HepG2 (cell line): ENCODE data around the gene TNFRSF1B. TPM values are rescaled to one million over a fixed set of nuclear protein-coding genes. Genes with fewer than 3 reads are reported as not detected.

ENCODE experiments used
- ATAC-seq: fragments of 200-7000 bp; cut with Tn5 transposase; 3 replicates; pipeline ENCODE4 v1.9.1; 2020; ENCODE audit warnings: mild to moderate bottlenecking, moderate library complexity
- BruUV-seq: library from RNA; stranded (reverse); fragments of 400-500 nt; replicated peaks from 2 replicates; lab custom pipeline; 2021; lab: Mats Ljungman, UMichigan
- CTCF ChIA-PET: fragments of 300-600 bp; formaldehyde crosslinking; extraction: SDS; loops from one replicate; lab custom pipeline; 2021; ENCODE audit warnings: low total read pairs, inconsistent platforms, low intra/inter-chr PET ratio; lab: Yijun Ruan, JAX
- POLR2A ChIA-PET: fragments of 350-600 bp; sonication (Branson Sonifier 250); formaldehyde crosslinking; loops from one replicate; lab custom pipeline; 2020; ENCODE audit warnings: antibody characterized with exemption, inconsistent platforms; lab: Yijun Ruan, JAX
- DNase-seq: peaks from one replicate; pipeline ENCODE4 v3.0.0-alpha.2; 2015; ENCODE audit warnings: low spot score
- FAIRE-seq: peaks from 3 replicates; lab custom pipeline; 2011; peaks lifted over from hg19 to GRCh38; lab: Jason Lieb, UNC
- H2AFZ ChIP-seq: one replicate; pipeline ENCODE4 v1.6.1; 2011; ENCODE audit warnings: low read length, inconsistent platforms
- H3K27ac ChIP-seq: fragments of 300-600 bp; 3 replicates; pipeline ENCODE4 v1.8.0; 2011; ENCODE audit warnings: mixed run types, mild to moderate bottlenecking, mixed read lengths, low read length, inconsistent platforms; ENCODE audit not compliant: insufficient read depth; ENCODE audit errors: extremely low read length
- H3K27me3 ChIP-seq, 2 experiments: fragments of 200-600 bp in 1 of 2; 2 replicates in 1 of 2; 3 replicates in 1 of 2; pipeline versions ENCODE4 v1.6.0 to v1.8.0; 2011; ENCODE audit warnings: low read length in 2 of 2, mild to moderate bottlenecking in 2 of 2, moderate library complexity in 2 of 2, inconsistent platforms in 1 of 2; ENCODE audit not compliant: insufficient read depth in 2 of 2, control insufficient read depth in 1 of 2
- H3K36me3 ChIP-seq, 2 experiments: fragments of 200-600 bp in 1 of 2; replicated peaks in 1 of 2; 2 replicates in 1 of 2; 3 replicates in 1 of 2; pipeline versions ENCODE4 v1.5.1 to v1.8.0; 2011; ENCODE audit warnings: low read length in 2 of 2, inconsistent platforms in 1 of 2; ENCODE audit not compliant: insufficient read depth in 2 of 2, control insufficient read depth in 1 of 2
- H3K4me1 ChIP-seq: 2 replicates; pipeline ENCODE4 v1.5.1; 2012; ENCODE audit warnings: low read length, inconsistent platforms; ENCODE audit not compliant: insufficient read depth
- H3K4me2 ChIP-seq: 2 replicates; pipeline ENCODE4 v1.6.0; 2011; ENCODE audit warnings: low read depth, low read length, inconsistent platforms
- H3K4me3 ChIP-seq, 3 experiments: fragments of 200-600 bp in 1 of 3; sonication (generic), shearing (Covaris generic) in 1 of 3; replicated peaks in 1 of 3; 2 replicates each; pipeline ENCODE4 v1.5.1; 2011 to 2016; ENCODE audit warnings: low read length in 3 of 3, inconsistent platforms in 2 of 3, low read depth in 2 of 3, mild to moderate bottlenecking in 2 of 3, control low read depth in 1 of 3, mixed read lengths in 1 of 3; ENCODE audit not compliant: insufficient read depth in 1 of 3
- H3K79me2 ChIP-seq: one replicate; pipeline ENCODE4 v1.6.1; 2011; ENCODE audit warnings: low read length, inconsistent platforms; ENCODE audit not compliant: insufficient read depth
- H3K9ac ChIP-seq: 2 replicates; pipeline ENCODE4 v1.6.0; 2011; ENCODE audit warnings: mild to moderate bottlenecking, low read depth, low read length, inconsistent platforms; ENCODE audit not compliant: insufficient read depth
- H3K9me3 ChIP-seq: 2 replicates; pipeline ENCODE4 v1.5.1; 2012; ENCODE audit warnings: mild to moderate bottlenecking, low read length
- H4K20me1 ChIP-seq: 2 replicates; pipeline ENCODE4 v1.6.0; 2011; ENCODE audit warnings: inconsistent platforms, mild to moderate bottlenecking, low read length, moderate library complexity; ENCODE audit not compliant: insufficient read depth
- ATF7-NPFF ChIP-seq: sonication (generic); formaldehyde crosslinking; IDR thresholded peaks from 2 replicates; pipeline ENCODE4 v1.8.1; 2023; ENCODE audit warnings: mild to moderate bottlenecking, low read depth, missing genetic modification reagents, moderate library complexity
- CREB1 ChIP-seq, 2 experiments: fragments of 450-650 bp in 1 of 2; IDR thresholded peaks; 2 replicates each; pipeline ENCODE4 v1.6.1; 2016 to 2017; ENCODE audit warnings: control low read depth in 1 of 2, mild to moderate bottlenecking in 1 of 2, missing compliant biosample characterization in 1 of 2, missing genetic modification characterization in 1 of 2
- ETV5 ChIP-seq: IDR thresholded peaks from 2 replicates; pipeline ENCODE4 v1.6.1; 2018; ENCODE audit warnings: missing biosample characterization, missing genetic modification reagents, inconsistent platforms, borderline replicate concordance
- HNRNPK ChIP-seq: fragments of 200-400 bp; formaldehyde crosslinking; IDR thresholded peaks from 2 replicates; pipeline ENCODE4 v1.6.1; 2018; ENCODE audit warnings: low read length, low read depth, moderate library complexity, mild to moderate bottlenecking; ENCODE audit not compliant: poor library complexity, severe bottlenecking
- SMARCC2 ChIP-seq: fragments of 450-650 bp; IDR thresholded peaks from 2 replicates; pipeline ENCODE4 v1.6.1; 2017; ENCODE audit warnings: antibody characterized with exemption, mild to moderate bottlenecking
- ZNF331 ChIP-seq: sonication (generic); formaldehyde crosslinking; IDR thresholded peaks from 2 replicates; pipeline ENCODE4 v1.4.0; 2020; ENCODE audit warnings: missing genetic modification reagents
- WGBS: methylation state at CpG from one replicate; pipeline ENCODE4 v1.1.6; 2017; ENCODE audit warnings: low lambda C conversion rate; 5-methylcytosine and 5-hydroxymethylcytosine counted together
- in situ Hi-C: cut with HindIII; loops from 2 replicates; pipeline ENCODE4 v1.10.0; 2017; ENCODE audit warnings: low pct_unique_long_range_greater_than_20kb; ENCODE audit not compliant: extremely low pct_ligation_motif_present
- intact Hi-C: fragments of 100-400 bp; cut with micrococcal nuclease; formaldehyde crosslinking; loops from one replicate; pipeline ENCODE4 v1.10.0; 2022; ENCODE audit not compliant: unreplicated experiment
- polyA plus RNA-seq, 8 experiments: library from polyadenylated mRNA; depleted of rRNA in 3 of 8; stranded (reverse) in 7 of 8; unstranded in 1 of 8; fragments of >200 nt; fragmentation: Illumina TruSeq in 4 of 8; extraction: Trizol in 4 of 8; gene quantifications; 2 replicates each; pipeline versions ENCODE4 v1.2.1 to v1.2.3, GENCODE V29; 2011 to 2016; ENCODE audit warnings: low read depth in 4 of 8, missing spikeins in 1 of 8, mixed read lengths in 1 of 8; ENCODE audit not compliant: insufficient read depth in 1 of 8
- total RNA-seq, 5 experiments: library from RNA; depleted of rRNA; stranded (reverse); fragments of >200 nt; fragmentation: Illumina TruSeq; extraction: Trizol; gene quantifications; 2 replicates each; pipeline ENCODE4 v1.2.3, GENCODE V29; 2016; ENCODE audit warnings: low read depth in 1 of 5
- TF ChIP-seq, protein P1 (sequence below), 2 experiments: IDR thresholded peaks; 2 replicates each; pipeline ENCODE4 v1.6.1; 2011 to 2012; ENCODE audit warnings: low read length in 2 of 2, borderline replicate concordance in 1 of 2, low read depth in 1 of 2, mild to moderate bottlenecking in 1 of 2, moderate library complexity in 1 of 2
- TF ChIP-seq, protein P2 (sequence below): sonication (generic); formaldehyde crosslinking; IDR thresholded peaks from 2 replicates; pipeline ENCODE4 v1.4.0; 2020; ENCODE audit warnings: low read depth, missing genetic modification reagents

The TNFRSF1B gene
- total and polyA plus RNA-seq, 2 of the 13 experiments (the other 11 are each of a cell fraction or from before 2014, with no cell fraction given), result 0.04 to 0.11 TPM

DNA sequence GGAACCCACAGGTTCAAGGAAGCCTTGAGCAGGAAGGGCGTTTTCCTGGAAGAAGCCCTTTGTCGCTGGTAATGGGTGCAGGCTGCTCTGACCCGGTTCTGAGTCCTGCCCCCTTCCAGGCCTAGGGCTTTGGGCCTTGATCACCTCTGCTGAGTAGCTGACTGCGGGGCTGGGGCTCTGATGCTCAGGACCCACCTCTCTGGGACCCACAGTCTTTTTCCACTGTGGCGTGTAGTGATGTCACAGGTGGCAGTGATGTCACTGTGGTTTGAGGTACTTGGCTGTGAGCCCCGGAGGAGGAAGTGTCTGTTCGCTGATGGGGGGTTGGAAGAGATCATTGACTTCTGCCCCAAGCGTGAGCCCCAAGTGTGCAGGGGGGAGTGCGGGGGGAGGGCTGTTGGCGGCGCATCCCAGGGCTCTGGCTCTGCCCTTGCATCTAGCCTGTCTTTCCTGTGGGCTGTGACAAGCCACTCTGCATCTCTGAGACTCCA lies 6.9 kb downstream of the TNFRSF1B start:
- BruUV-seq, result no TSS peak
- POLR2A ChIA-PET, result no interaction called here
- DNase-seq (no peak), FAIRE-seq (no peak), ATAC-seq (no peak)
- TF ChIP-seq CREB1 (IDR thresholded peaks at IDR 0.05) (peak; percentile 70), CREB1 (CRISPR knock-in tag; IDR thresholded peaks at IDR 0.05) (no peak), SMARCC2 (no peak)
- no peaks in the 10 kb centered on the region for H3K36me3 ChIP-seq
- H3K9me3 ChIP-seq, result no peaks in the 10 kb centered on the region
- in situ Hi-C loops, result no loop called here
- no peak overlapping the region for H2AFZ ChIP-seq
- H4K20me1 ChIP-seq, result no peaks in the 10 kb centered on the region
- intact Hi-C loops, result no loop called here
- no peaks in the 10 kb centered on the region for H3K79me2 ChIP-seq
- H3K4me2 ChIP-seq, result no peak overlapping the region
- H3K9ac ChIP-seq, result no peak overlapping the region
- no peak overlapping the region for H3K27ac ChIP-seq
- H3K4me1 ChIP-seq, result peaks cover 19% of the 10 kb centered on the region
- CTCF ChIA-PET, result no interaction called here
- H3K4me3 ChIP-seq, result no peak overlapping the region
- WGBS, result 48% methylated on average over 5 of the region's 11 CpGs
- H3K27me3 ChIP-seq, result peaks cover 4 to 36% of the 10 kb centered on the region in 2 experiments; a peak in 4 of 5 replicates

DNA sequence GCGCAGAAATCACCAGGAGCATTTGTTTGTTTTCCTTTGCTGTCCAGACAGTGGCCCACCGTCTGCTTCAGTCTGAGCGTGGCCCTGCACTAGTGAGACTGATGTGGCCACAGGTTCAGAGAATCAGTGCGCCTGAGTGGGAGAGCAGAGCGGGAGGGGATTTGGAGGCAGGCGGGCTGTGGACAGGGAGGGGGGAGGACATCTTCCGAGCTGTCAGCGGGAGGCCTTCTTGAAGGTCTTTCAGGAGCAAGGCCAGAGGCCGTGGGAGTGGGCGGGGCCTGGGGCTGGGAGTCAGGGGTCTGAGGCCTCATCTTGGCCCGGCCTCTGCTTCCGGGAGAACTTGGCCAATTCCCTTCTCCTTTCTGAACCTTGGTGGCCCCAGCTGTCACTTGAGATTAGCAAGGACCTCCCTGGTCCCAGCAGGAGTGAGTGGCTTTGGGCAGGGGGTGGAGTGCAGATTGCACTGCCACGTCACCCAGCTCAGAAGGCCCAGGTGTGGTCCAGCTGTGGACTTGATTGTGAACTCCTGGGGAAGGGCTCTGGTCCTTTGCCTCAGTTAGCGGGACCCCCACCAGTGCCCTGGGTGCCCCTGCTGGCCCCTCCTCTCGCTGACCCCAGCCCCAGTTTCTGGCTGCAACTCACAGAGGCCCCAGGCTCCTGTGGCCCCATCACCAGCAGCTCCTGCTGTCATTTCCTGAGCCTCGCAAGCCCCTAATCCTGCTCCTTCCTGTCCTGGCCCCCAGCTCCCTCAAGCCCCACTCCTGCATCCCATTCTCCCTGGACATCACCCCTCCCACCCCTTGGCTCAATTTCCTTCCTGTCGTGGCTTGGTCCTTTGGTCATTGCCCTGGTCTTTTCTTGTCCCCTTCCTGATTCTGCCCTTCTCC lies 8.4 kb downstream of the TNFRSF1B start:
- Histone ChIP-seq H2AFZ (no peak overlapping the region), H3K27me3 (peaks cover 4 to 45% of the 10 kb centered on the region in 2 experiments; a peak in 4 of 5 replicates), H3K4me1 (peaks cover 19% of the 10 kb centered on the region), H3K79me2 (no peaks in the 10 kb centered on the region), H3K36me3 (no peaks in the 10 kb centered on the region), H3K27ac (no peak overlapping the region), H4K20me1 (no peaks in the 10 kb centered on the region), H3K4me2 (peak overlapping the region; percentile 25; the same call in 1 of the 2 replicates), H3K4me3 (no peak overlapping the region), H3K9me3 (no peaks in the 10 kb centered on the region), H3K9ac (no peak overlapping the region)
- in situ Hi-C loops, result no loop called here
- CTCF ChIA-PET, result no interaction called here
- POLR2A ChIA-PET, result no interaction called here
- intact Hi-C loops, result no loop called here
- DNase-seq (no peak), ATAC-seq (peak; percentile 26; the same call in 2 of the 3 replicates), FAIRE-seq (no peak)
- WGBS, result 8% methylated on average over 7 of the region's 17 CpGs
- BruUV-seq, result no TSS peak
- TF ChIP-seq ZNF331 (CRISPR knock-in tag), result no peak
- TF ChIP-seq ETV5 (CRISPR knock-in tag), result no peak
- no peak for TF ChIP-seq ATF7-NPFF (CRISPR knock-in tag)
- TF ChIP-seq, protein P1, sequence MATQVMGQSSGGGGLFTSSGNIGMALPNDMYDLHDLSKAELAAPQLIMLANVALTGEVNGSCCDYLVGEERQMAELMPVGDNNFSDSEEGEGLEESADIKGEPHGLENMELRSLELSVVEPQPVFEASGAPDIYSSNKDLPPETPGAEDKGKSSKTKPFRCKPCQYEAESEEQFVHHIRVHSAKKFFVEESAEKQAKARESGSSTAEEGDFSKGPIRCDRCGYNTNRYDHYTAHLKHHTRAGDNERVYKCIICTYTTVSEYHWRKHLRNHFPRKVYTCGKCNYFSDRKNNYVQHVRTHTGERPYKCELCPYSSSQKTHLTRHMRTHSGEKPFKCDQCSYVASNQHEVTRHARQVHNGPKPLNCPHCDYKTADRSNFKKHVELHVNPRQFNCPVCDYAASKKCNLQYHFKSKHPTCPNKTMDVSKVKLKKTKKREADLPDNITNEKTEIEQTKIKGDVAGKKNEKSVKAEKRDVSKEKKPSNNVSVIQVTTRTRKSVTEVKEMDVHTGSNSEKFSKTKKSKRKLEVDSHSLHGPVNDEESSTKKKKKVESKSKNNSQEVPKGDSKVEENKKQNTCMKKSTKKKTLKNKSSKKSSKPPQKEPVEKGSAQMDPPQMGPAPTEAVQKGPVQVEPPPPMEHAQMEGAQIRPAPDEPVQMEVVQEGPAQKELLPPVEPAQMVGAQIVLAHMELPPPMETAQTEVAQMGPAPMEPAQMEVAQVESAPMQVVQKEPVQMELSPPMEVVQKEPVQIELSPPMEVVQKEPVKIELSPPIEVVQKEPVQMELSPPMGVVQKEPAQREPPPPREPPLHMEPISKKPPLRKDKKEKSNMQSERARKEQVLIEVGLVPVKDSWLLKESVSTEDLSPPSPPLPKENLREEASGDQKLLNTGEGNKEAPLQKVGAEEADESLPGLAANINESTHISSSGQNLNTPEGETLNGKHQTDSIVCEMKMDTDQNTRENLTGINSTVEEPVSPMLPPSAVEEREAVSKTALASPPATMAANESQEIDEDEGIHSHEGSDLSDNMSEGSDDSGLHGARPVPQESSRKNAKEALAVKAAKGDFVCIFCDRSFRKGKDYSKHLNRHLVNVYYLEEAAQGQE (IDR thresholded peaks at IDR 0.05; ENCODE audit: borderline replicate concordance in 1 of 2, low read depth in 1 of 2, low read length in 2 of 2), result no peak
- TF ChIP-seq, protein P2, sequence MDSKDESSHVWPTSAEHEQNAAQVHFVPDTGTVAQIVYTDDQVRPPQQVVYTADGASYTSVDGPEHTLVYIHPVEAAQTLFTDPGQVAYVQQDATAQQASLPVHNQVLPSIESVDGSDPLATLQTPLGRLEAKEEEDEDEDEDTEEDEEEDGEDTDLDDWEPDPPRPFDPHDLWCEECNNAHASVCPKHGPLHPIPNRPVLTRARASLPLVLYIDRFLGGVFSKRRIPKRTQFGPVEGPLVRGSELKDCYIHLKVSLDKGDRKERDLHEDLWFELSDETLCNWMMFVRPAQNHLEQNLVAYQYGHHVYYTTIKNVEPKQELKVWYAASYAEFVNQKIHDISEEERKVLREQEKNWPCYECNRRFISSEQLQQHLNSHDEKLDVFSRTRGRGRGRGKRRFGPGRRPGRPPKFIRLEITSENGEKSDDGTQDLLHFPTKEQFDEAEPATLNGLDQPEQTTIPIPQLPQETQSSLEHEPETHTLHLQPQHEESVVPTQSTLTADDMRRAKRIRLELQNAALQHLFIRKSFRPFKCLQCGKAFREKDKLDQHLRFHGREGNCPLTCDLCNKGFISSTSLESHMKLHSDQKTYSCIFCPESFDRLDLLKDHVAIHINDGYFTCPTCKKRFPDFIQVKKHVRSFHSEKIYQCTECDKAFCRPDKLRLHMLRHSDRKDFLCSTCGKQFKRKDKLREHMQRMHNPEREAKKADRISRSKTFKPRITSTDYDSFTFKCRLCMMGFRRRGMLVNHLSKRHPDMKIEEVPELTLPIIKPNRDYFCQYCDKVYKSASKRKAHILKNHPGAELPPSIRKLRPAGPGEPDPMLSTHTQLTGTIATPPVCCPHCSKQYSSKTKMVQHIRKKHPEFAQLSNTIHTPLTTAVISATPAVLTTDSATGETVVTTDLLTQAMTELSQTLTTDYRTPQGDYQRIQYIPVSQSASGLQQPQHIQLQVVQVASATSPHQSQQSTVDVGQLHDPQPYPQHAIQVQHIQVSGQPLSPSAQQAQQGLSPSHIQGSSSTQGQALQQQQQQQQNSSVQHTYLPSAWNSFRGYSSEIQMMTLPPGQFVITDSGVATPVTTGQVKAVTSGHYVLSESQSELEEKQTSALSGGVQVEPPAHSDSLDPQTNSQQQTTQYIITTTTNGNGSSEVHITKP (CRISPR knock-in tag), result no peak
- no peak for TF ChIP-seq HNRNPK
